ENCODE results near the gene CFAP43.

The CFAP43 gene

GRCh38 chr10:104264783-104265182 lies 32.6 kb upstream of the CFAP43 start:
- Histone ChIP-seq H3K36me3 (ENCODE audit: insufficient read depth, low read length) (peaks cover 42% of the 10 kb centered on the region), H3K9me3 (ENCODE audit: low read length) (no peaks in the 10 kb centered on the region), H3K27me3 (ENCODE audit: insufficient read depth, low read length) (no peaks in the 10 kb centered on the region), H3K4me3 (ENCODE audit: low read length) (no peak overlapping the region), H3K4me1 (ENCODE audit: insufficient read depth, low read length) (peaks cover 16% of the 10 kb centered on the region), H2AFZ (ENCODE audit: low read depth, low read length) (no peak overlapping the region)

GRCh38 chr10:104262055-104262454 lies 29.9 kb upstream of the CFAP43 start:
- Histone ChIP-seq H3K4me3 (ENCODE audit: low read length) (no peak overlapping the region), H3K36me3 (ENCODE audit: insufficient read depth, low read length) (peaks cover 45% of the 10 kb centered on the region), H3K9me3 (ENCODE audit: low read length) (no peaks in the 10 kb centered on the region), H2AFZ (ENCODE audit: low read depth, low read length) (no peak overlapping the region), H3K4me1 (ENCODE audit: insufficient read depth, low read length) (peaks cover 3% of the 10 kb centered on the region), H3K27me3 (ENCODE audit: insufficient read depth, low read length) (no peaks in the 10 kb centered on the region)

GRCh38 chr10:104260775-104261115 lies 28.6 kb upstream of the CFAP43 start:
- peaks cover 40% of the 10 kb centered on the region for H3K36me3 ChIP-seq (ENCODE audit: insufficient read depth, low read length)
- no peak overlapping the region for H2AFZ ChIP-seq (ENCODE audit: low read depth, low read length)
- H3K4me1 ChIP-seq (ENCODE audit: insufficient read depth, low read length): peaks cover 7% of the 10 kb centered on the region

GRCh38 chr10:104259999-104260774 lies 28.0 kb upstream of the CFAP43 start:
- Histone ChIP-seq H3K36me3 (ENCODE audit: insufficient read depth, low read length) (peaks cover 35% of the 10 kb centered on the region), H3K4me1 (ENCODE audit: insufficient read depth, low read length) (peaks cover 9% of the 10 kb centered on the region), H3K4me3 (ENCODE audit: low read length) (no peak overlapping the region), H3K9me3 (ENCODE audit: low read length) (no peaks in the 10 kb centered on the region), H3K27me3 (ENCODE audit: insufficient read depth, low read length) (no peaks in the 10 kb centered on the region), H2AFZ (ENCODE audit: low read depth, low read length) (no peak overlapping the region)

More at GRCh38 chr10:104260775-104261115, 28.6 kb upstream of the CFAP43 start:
- Histone ChIP-seq H3K9me3 (ENCODE audit: low read length) (no peaks in the 10 kb centered on the region), H3K27me3 (ENCODE audit: insufficient read depth, low read length) (no peaks in the 10 kb centered on the region), H3K4me3 (ENCODE audit: low read length) (no peak overlapping the region)

GRCh38 chr10:104259456-104259855 lies 27.3 kb upstream of the CFAP43 start:
- no peak overlapping the region for H2AFZ ChIP-seq (ENCODE audit: low read depth, low read length)
- H3K36me3 ChIP-seq (ENCODE audit: insufficient read depth, low read length): peaks cover 33% of the 10 kb centered on the region
- peaks cover 10% of the 10 kb centered on the region for H3K4me1 ChIP-seq (ENCODE audit: insufficient read depth, low read length)
- no peaks in the 10 kb centered on the region for H3K9me3 ChIP-seq (ENCODE audit: low read length)
- H3K27me3 ChIP-seq (ENCODE audit: insufficient read depth, low read length): no peaks in the 10 kb centered on the region
- no peak overlapping the region for H3K4me3 ChIP-seq (ENCODE audit: low read length)

- H3K27me3 ChIP-seq (ENCODE audit: insufficient read depth, low read length): no peaks in the 10 kb centered on the region
- no peaks in the 10 kb centered on the region for H3K9me3 ChIP-seq (ENCODE audit: low read length)
- H3K36me3 ChIP-seq (ENCODE audit: insufficient read depth, low read length): peaks cover 33% of the 10 kb centered on the region
- no peak overlapping the region for H3K4me3 ChIP-seq (ENCODE audit: low read length)
- H3K4me1 ChIP-seq (ENCODE audit: insufficient read depth, low read length): peaks cover 18% of the 10 kb centered on the region
- H2AFZ ChIP-seq (ENCODE audit: low read depth, low read length): no peak overlapping the region
These were observed 26.0 kb upstream of the CFAP43 start for GRCh38 chr10:104258209-104258608.

- Histone ChIP-seq H3K27me3 (ENCODE audit: insufficient read depth, low read length) (no peaks in the 10 kb centered on the region), H3K4me1 (ENCODE audit: insufficient read depth, low read length) (peaks cover 18% of the 10 kb centered on the region), H3K4me3 (ENCODE audit: low read length) (no peak overlapping the region), H2AFZ (ENCODE audit: low read depth, low read length) (no peak overlapping the region), H3K36me3 (ENCODE audit: insufficient read depth, low read length) (peaks cover 33% of the 10 kb centered on the region), H3K9me3 (ENCODE audit: low read length) (no peaks in the 10 kb centered on the region)
These were observed 25.1 kb upstream of the CFAP43 start for GRCh38 chr10:104257235-104257634.

GRCh38 chr10:104256335-104256961 lies 24.3 kb upstream of the CFAP43 start:
- H2AFZ ChIP-seq (ENCODE audit: low read depth, low read length): no peak overlapping the region
- H3K36me3 ChIP-seq (ENCODE audit: insufficient read depth, low read length): peaks cover 25% of the 10 kb centered on the region
- no peaks in the 10 kb centered on the region for H3K9me3 ChIP-seq (ENCODE audit: low read length)
- no peak overlapping the region for H3K4me3 ChIP-seq (ENCODE audit: low read length)
- H3K27me3 ChIP-seq (ENCODE audit: insufficient read depth, low read length): no peaks in the 10 kb centered on the region
- H3K4me1 ChIP-seq (ENCODE audit: insufficient read depth, low read length): peaks cover 18% of the 10 kb centered on the region

- Histone ChIP-seq H3K36me3 (ENCODE audit: insufficient read depth, low read length) (peaks cover 20% of the 10 kb centered on the region), H3K4me1 (ENCODE audit: insufficient read depth, low read length) (peaks cover 18% of the 10 kb centered on the region), H3K27me3 (ENCODE audit: insufficient read depth, low read length) (no peaks in the 10 kb centered on the region), H3K4me3 (ENCODE audit: low read length) (peak overlapping the region; percentile 77), H2AFZ (ENCODE audit: low read depth, low read length) (peak overlapping the region; percentile 83), H3K9me3 (ENCODE audit: low read length) (no peaks in the 10 kb centered on the region)
These were observed 23.3 kb upstream of the CFAP43 start for GRCh38 chr10:104255311-104255981.

GRCh38 chr10:104254493-104255310 lies 22.5 kb upstream of the CFAP43 start, which contains the start of gene GSTO1:
GSTO1 (plus strand) TSS chr10:104254892; CDS start chr10:104254929, 37 bp downstream.
- Histone ChIP-seq H3K4me3 (ENCODE audit: low read length) (peak within 1 kb of the TSS; percentile 77), H3K36me3 (ENCODE audit: insufficient read depth, low read length) (peaks cover 14% of the 10 kb centered on the region), H2AFZ (ENCODE audit: low read depth, low read length) (peak within 1 kb of the TSS; percentile 83), H3K9me3 (ENCODE audit: low read length) (no peaks in the 10 kb centered on the region), H3K27me3 (ENCODE audit: insufficient read depth, low read length) (peaks cover 4% of the 10 kb centered on the region), H3K4me1 (ENCODE audit: insufficient read depth, low read length) (peaks cover 15% of the 10 kb centered on the region)

- Histone ChIP-seq H3K27me3 (ENCODE audit: insufficient read depth, low read length) (peaks cover 4% of the 10 kb centered on the region), H2AFZ (ENCODE audit: low read depth, low read length) (peak overlapping the region; percentile 83), H3K36me3 (ENCODE audit: insufficient read depth, low read length) (peaks cover 10% of the 10 kb centered on the region), H3K9me3 (ENCODE audit: low read length) (no peaks in the 10 kb centered on the region), H3K4me3 (ENCODE audit: low read length) (peak overlapping the region; percentile 77), H3K4me1 (ENCODE audit: insufficient read depth, low read length) (peaks cover 15% of the 10 kb centered on the region)
These were observed 21.6 kb upstream of the CFAP43 start for GRCh38 chr10:104253606-104254410.

- Histone ChIP-seq H3K9me3 (ENCODE audit: low read length) (no peaks in the 10 kb centered on the region), H3K4me3 (ENCODE audit: low read length) (no peak overlapping the region), H3K4me1 (ENCODE audit: insufficient read depth, low read length) (peaks cover 15% of the 10 kb centered on the region), H3K36me3 (ENCODE audit: insufficient read depth, low read length) (peaks cover 4% of the 10 kb centered on the region), H3K27me3 (ENCODE audit: insufficient read depth, low read length) (peaks cover 4% of the 10 kb centered on the region), H2AFZ (ENCODE audit: low read depth, low read length) (no peak overlapping the region)
These were observed 20.9 kb upstream of the CFAP43 start for GRCh38 chr10:104253106-104253505.
